GM23248 (cell line): ENCODE measurements around the gene LUZP2. TPM values are rescaled to one million over a fixed set of nuclear protein-coding genes. Genes with fewer than 3 reads are reported as not detected.

Source experiments
- DNase-seq: peaks from one replicate; pipeline ENCODE4 v3.0.0-alpha.2; 2015
- H2AFZ ChIP-seq: fragments of 200-600 bp; sonication (generic); 2 replicates; pipeline ENCODE4 v1.6.1; 2016; ENCODE audit warnings: antibody characterized with exemption
- H3F3A ChIP-seq: fragments of 200-600 bp; sonication (generic); 2 replicates; pipeline ENCODE4 v1.6.1; 2016; ENCODE audit warnings: mild to moderate bottlenecking, antibody characterized with exemption, mixed run types; ENCODE audit not compliant: insufficient read depth
- H3K27ac ChIP-seq: fragments of 200-600 bp; sonication (generic); 2 replicates; pipeline ENCODE4 v1.5.1; 2016; ENCODE audit warnings: mild to moderate bottlenecking
- H3K27me3 ChIP-seq: fragments of 200-600 bp; sonication (generic); replicated peaks from 2 replicates; pipeline ENCODE4 v1.6.1; 2016; ENCODE audit warnings: mild to moderate bottlenecking; ENCODE audit not compliant: insufficient read depth
- H3K36me3 ChIP-seq: fragments of 200-600 bp; sonication (generic); 2 replicates; pipeline ENCODE4 v1.6.1; 2016; ENCODE audit warnings: low read depth, mild to moderate bottlenecking
- H3K4me1 ChIP-seq: fragments of 200-600 bp; sonication (generic); 2 replicates; pipeline ENCODE4 v1.6.1; 2016; ENCODE audit warnings: mild to moderate bottlenecking; ENCODE audit not compliant: insufficient read depth
- H3K4me2 ChIP-seq: fragments of 200-600 bp; sonication (generic); one replicate; pipeline ENCODE4 v1.6.1; 2016; ENCODE audit warnings: mild to moderate bottlenecking; ENCODE audit not compliant: unreplicated experiment
- H3K4me3 ChIP-seq: fragments of 200-600 bp; sonication (generic); 2 replicates; pipeline ENCODE4 v1.5.1; 2016; ENCODE audit warnings: mild to moderate bottlenecking
- H3K79me2 ChIP-seq: fragments of 200-600 bp; sonication (generic); 2 replicates; pipeline ENCODE4 v1.6.1; 2016; ENCODE audit warnings: mild to moderate bottlenecking; ENCODE audit not compliant: insufficient read depth
- H3K9ac ChIP-seq: fragments of 200-600 bp; sonication (generic); 2 replicates; pipeline ENCODE4 v1.6.1; 2016; ENCODE audit warnings: mild to moderate bottlenecking
- H3K9me2 ChIP-seq: fragments of 200-600 bp; sonication (generic); 2 replicates; pipeline ENCODE4 v1.6.1; 2016; ENCODE audit warnings: mixed run types, mild to moderate bottlenecking, moderate library complexity; ENCODE audit not compliant: insufficient read depth
- H3K9me3 ChIP-seq: fragments of 200-600 bp; sonication (generic); one replicate; pipeline ENCODE4 v1.6.1; 2017; ENCODE audit warnings: low read depth
- H4K20me1 ChIP-seq: fragments of 200-600 bp; sonication (generic); 2 replicates; pipeline ENCODE4 v1.6.0; 2016; ENCODE audit not compliant: insufficient read depth
- EZH2 ChIP-seq: fragments of 200-600 bp; sonication (generic); IDR thresholded peaks from 2 replicates; pipeline ENCODE4 v1.6.1; 2018; ENCODE audit warnings: antibody characterized with exemption, mild to moderate bottlenecking; ENCODE audit not compliant: insufficient read depth, poor library complexity, severe bottlenecking
- EZH2phosphoT487 ChIP-seq: fragments of 200-600 bp; sonication (generic); IDR thresholded peaks from 2 replicates; pipeline ENCODE4 v1.6.1; 2018; ENCODE audit warnings: antibody characterized with exemption, moderate library complexity, mild to moderate bottlenecking, low read depth; ENCODE audit not compliant: insufficient read depth
- WGBS, 2 experiments: methylation state at CpG; one replicate each; pipeline ENCODE4 v1.1.6; 2015 to 2017; ENCODE audit warnings: low lambda C conversion rate in 2 of 2, low coverage in 1 of 2; ENCODE audit errors: missing lambda C conversion rate in 2 of 2; 5-methylcytosine and 5-hydroxymethylcytosine counted together
- in situ Hi-C: fragments of 300-500 bp; cut with MboI; formaldehyde crosslinking; loops from 2 replicates; pipeline ENCODE4 v1.15.0; 2020
- polyA plus RNA-seq: library from polyadenylated mRNA; unstranded; fragments of >200 nt; fragmentation: Nextera tagmentation; extraction: Ambion mirVana; gene quantifications from 2 replicates; pipeline ENCODE4 v1.2.1, GENCODE V29; 2016
- total RNA-seq: library from RNA; depleted of rRNA; stranded (reverse); fragments of >200 nt; shearing (Covaris generic); gene quantifications from 2 replicates; pipeline ENCODE4 v1.2.3, GENCODE V29; 2014

The LUZP2 gene
- total and polyA plus RNA-seq, 2 experiments from 2014 or later, result not detected

DNA sequence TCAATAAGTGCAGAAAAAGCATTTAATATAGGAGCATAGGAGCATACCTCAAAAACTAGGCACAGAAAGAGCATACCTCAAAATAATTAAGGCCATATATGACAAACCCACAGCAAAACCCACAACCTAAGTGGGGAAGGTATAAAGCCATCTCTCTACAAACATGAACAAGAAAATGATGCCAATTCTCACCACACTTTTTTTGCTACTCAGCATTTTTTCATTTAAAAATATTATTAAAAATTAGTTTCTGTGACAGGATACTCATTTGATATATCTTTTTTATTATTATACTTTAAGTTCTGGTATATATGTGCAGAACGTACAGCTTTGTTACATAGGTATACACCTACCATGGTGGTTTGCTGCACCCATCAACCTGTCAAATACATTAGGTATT is 352.0 kb downstream of the LUZP2 start:
- TF ChIP-seq EZH2phosphoT487, result no peak
- no peak for TF ChIP-seq EZH2

DNA sequence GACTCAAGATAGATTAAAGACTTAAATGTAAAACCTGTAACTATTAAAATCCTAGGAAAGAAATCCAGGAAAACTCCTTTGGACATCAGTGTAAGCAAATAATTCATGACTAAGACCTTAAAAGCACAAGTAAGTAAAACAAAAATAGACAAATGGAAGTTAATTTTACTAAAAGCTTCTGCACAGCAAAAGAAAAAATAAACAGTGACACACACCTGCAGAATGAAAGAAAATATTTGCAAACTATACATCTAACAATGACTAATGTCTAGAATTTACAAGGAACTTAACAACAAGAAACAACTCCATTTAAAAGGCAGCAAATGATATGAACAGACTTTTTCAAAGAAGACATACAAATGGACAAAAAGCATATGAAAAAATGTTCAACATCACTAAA is 359.1 kb downstream of the LUZP2 start:
- in situ Hi-C loops, result no loop called here
- no peak overlapping the region for H3K4me2 ChIP-seq
- no peak overlapping the region for H3K27ac ChIP-seq
- no peaks in the 10 kb centered on the region for H3K9me2 ChIP-seq
- no peaks in the 10 kb centered on the region for H3K79me2 ChIP-seq
- no peak for TF ChIP-seq EZH2phosphoT487
- TF ChIP-seq EZH2, result no peak
- H3K27me3 ChIP-seq, result no peaks in the 10 kb centered on the region
- no peak for DNase-seq
- no peaks in the 10 kb centered on the region for H3K4me1 ChIP-seq
- no peak overlapping the region for H3K9ac ChIP-seq
- no peaks in the 10 kb centered on the region for H3K9me3 ChIP-seq
- H2AFZ ChIP-seq, result no peak overlapping the region
- no peaks in the 10 kb centered on the region for H3F3A ChIP-seq
- no peak overlapping the region for H3K4me3 ChIP-seq
- H3K36me3 ChIP-seq, result no peaks in the 10 kb centered on the region
- H4K20me1 ChIP-seq, result no peaks in the 10 kb centered on the region

More for the DNA sequence above, 352.0 kb downstream of the LUZP2 start:
- H3K27me3 ChIP-seq, result no peaks in the 10 kb centered on the region
- DNase-seq, result no peak
- H2AFZ ChIP-seq, result no peak overlapping the region
- H3K27ac ChIP-seq, result no peak overlapping the region
- H3K9me3 ChIP-seq, result no peaks in the 10 kb centered on the region
- no peak overlapping the region for H3K4me2 ChIP-seq
- 25 to 32% methylated on average over 1 of the region's 1 CpG for WGBS, 2 experiments
- no peaks in the 10 kb centered on the region for H3K9me2 ChIP-seq
- H3K4me1 ChIP-seq, result no peaks in the 10 kb centered on the region
- H3K9ac ChIP-seq, result no peak overlapping the region
- H3F3A ChIP-seq, result no peaks in the 10 kb centered on the region
- no peaks in the 10 kb centered on the region for H3K79me2 ChIP-seq
- H3K4me3 ChIP-seq, result no peak overlapping the region
- no peaks in the 10 kb centered on the region for H3K36me3 ChIP-seq
- H4K20me1 ChIP-seq, result no peaks in the 10 kb centered on the region
- in situ Hi-C loops, result no loop called here

DNA sequence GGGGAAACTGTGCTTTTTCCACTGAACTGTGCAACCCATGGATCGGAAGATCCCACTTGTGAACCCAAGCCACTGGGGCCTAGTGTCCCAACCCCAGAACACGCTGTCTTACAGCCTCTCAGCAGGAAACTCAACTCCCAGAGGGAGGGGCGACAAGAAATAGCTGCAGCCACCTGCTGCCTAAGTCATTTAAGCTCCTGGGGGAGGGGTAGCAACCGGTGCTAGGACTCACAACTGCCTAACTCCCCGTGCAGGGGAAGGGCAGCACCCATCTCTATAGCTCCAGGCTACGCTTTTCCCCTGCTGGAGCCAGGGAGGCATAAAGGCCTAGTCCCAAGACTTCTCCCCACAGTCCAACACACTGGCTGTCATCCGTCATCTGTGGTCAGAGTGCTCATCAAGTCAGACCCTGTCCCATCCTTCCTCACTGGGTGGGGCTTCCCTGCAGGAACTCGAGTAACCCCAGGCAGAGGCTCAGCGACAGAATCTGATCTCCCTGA is 363.0 kb downstream of the LUZP2 start:
- no peak overlapping the region for H3K4me3 ChIP-seq
- no peaks in the 10 kb centered on the region for H3K9me2 ChIP-seq
- H3K79me2 ChIP-seq, result no peaks in the 10 kb centered on the region
- no peak overlapping the region for H3K4me2 ChIP-seq
- in situ Hi-C loops, result no loop called here
- DNase-seq, result no peak
- no peaks in the 10 kb centered on the region for H3K27me3 ChIP-seq
- H3K4me1 ChIP-seq, result no peaks in the 10 kb centered on the region
- WGBS, 2 experiments, result 25 to 31% methylated on average over 9 of the region's 9 CpGs
- H3K9me3 ChIP-seq, result no peaks in the 10 kb centered on the region
- no peak overlapping the region for H2AFZ ChIP-seq
- H3F3A ChIP-seq, result no peaks in the 10 kb centered on the region
- H3K27ac ChIP-seq, result no peak overlapping the region
- no peak overlapping the region for H3K9ac ChIP-seq
- H3K36me3 ChIP-seq, result no peaks in the 10 kb centered on the region
- H4K20me1 ChIP-seq, result no peaks in the 10 kb centered on the region
- no peak for TF ChIP-seq EZH2phosphoT487
- TF ChIP-seq EZH2, result no peak

- TF ChIP-seq EZH2phosphoT487, result no peak
- TF ChIP-seq EZH2, result no peak
- Histone ChIP-seq H3K4me1 (no peaks in the 10 kb centered on the region), H3K9ac (no peak overlapping the region), H3K4me3 (no peak overlapping the region), H4K20me1 (no peaks in the 10 kb centered on the region), H3F3A (no peaks in the 10 kb centered on the region), H3K9me3 (no peaks in the 10 kb centered on the region), H3K4me2 (no peak overlapping the region), H3K79me2 (no peaks in the 10 kb centered on the region), H3K27ac (no peak overlapping the region), H3K36me3 (no peaks in the 10 kb centered on the region), H3K27me3 (no peaks in the 10 kb centered on the region), H3K9me2 (no peaks in the 10 kb centered on the region), H2AFZ (no peak overlapping the region)
- in situ Hi-C loops, result no loop called here
- WGBS, 2 experiments, result 45 to 56% methylated on average over 6 of the region's 6 CpGs
- DNase-seq, result no peak
Measured at GRCh38 chr11:24861440-24861839, 364.6 kb downstream of the LUZP2 start.

DNA sequence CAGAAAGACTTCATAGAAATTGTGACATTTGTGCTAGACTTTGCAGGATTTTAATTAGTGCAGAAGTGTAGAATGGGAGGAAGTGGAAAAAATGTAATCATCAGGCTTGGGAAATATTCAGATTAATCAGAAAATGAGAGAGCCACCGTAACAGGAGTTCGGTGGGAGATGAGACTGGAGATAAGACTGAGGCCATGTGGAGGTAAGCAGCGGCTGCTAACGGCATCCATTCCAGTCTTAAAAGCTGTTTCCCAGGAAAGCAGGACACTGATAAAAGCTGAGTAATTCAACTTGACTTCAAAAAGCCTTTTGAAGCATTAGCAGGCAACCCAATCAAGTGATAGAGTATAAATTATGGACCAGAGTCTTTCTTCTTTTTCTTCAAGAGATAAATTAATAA is 369.9 kb downstream of the LUZP2 start:
- H3K4me3 ChIP-seq, result no peak overlapping the region
- H2AFZ ChIP-seq, result no peak overlapping the region
- no peak for DNase-seq
- no peaks in the 10 kb centered on the region for H3K9me2 ChIP-seq
- no peaks in the 10 kb centered on the region for H3K4me1 ChIP-seq
- H4K20me1 ChIP-seq, result no peaks in the 10 kb centered on the region
- H3F3A ChIP-seq, result no peaks in the 10 kb centered on the region
- 20 to 29% methylated on average over 4 of the region's 4 CpGs for WGBS, 2 experiments
- H3K27ac ChIP-seq, result no peak overlapping the region
- H3K79me2 ChIP-seq, result no peaks in the 10 kb centered on the region
- in situ Hi-C loops, result no loop called here
- no peak overlapping the region for H3K4me2 ChIP-seq
- H3K27me3 ChIP-seq, result no peaks in the 10 kb centered on the region
- H3K9ac ChIP-seq, result no peak overlapping the region
- TF ChIP-seq EZH2phosphoT487, result no peak
- no peak for TF ChIP-seq EZH2
- no peaks in the 10 kb centered on the region for H3K9me3 ChIP-seq
- H3K36me3 ChIP-seq, result no peaks in the 10 kb centered on the region
